ENCODE measurements around the gene LRP3. TPM values are rescaled to one million over a fixed set of nuclear protein-coding genes. Genes with fewer than 3 reads are reported as not detected.

LRP3 gene
- total and polyA plus RNA-seq, 2 donors from 2014 or later = 13.9 to 23.8 TPM

- Histone ChIP-seq H3K36me3 (ENCODE audit: control insufficient read depth in 2 of 3, insufficient read depth in 3 of 3, low read length in 3 of 3) (no peaks in the 10 kb centered on the region), H3K27ac (ENCODE audit: low read depth in 2 of 2, low read length in 2 of 2) (no peak overlapping the region), H3K4me1 (ENCODE audit: control insufficient read depth in 2 of 3, insufficient read depth in 2 of 3, low read depth in 1 of 3, low read length in 3 of 3) (peaks cover 0 to 3% (median 0%) of the 10 kb centered on the region in 3 donors), H3K27me3 (ENCODE audit: control insufficient read depth, insufficient read depth, low read length) (no peaks in the 10 kb centered on the region), H3K9ac (ENCODE audit: low read length in 3 of 3) (no peak overlapping the region), H3K9me3 (ENCODE audit: control insufficient read depth in 2 of 3, insufficient read depth in 1 of 3, low read length in 3 of 3) (no peaks in the 10 kb centered on the region), H3K4me3 (ENCODE audit: low read length in 3 of 3) (no peak overlapping the region)
- intact Hi-C loops (cut with DNase I) = no loop called here
- no peak for TF ChIP-seq CTCF (IDR thresholded peaks at IDR 0.05; ENCODE audit: borderline replicate concordance, extremely low read depth, insufficient read depth)
- DNase-seq (peak in 1 of 5 donors; percentile 23), FAIRE-seq (no peak)
Measured at GRCh38 chr19:33192010-33192409, 2.1 kb upstream of the LRP3 start.

GRCh38 chr19:33193269-33193864 is 763 bp upstream of the LRP3 start:
- H3K4me3 ChIP-seq (ENCODE audit: low read length in 3 of 3) = peak overlapping the region in 1 of 3 donors; percentile 32

GRCh38 chr19:33194532-33194885 is 379 bp downstream of the LRP3 start:
- Histone ChIP-seq H3K4me3 (ENCODE audit: low read length in 3 of 3) (peak overlapping the region in 1 of 3 donors; percentile 52), H3K27me3 (ENCODE audit: control insufficient read depth, insufficient read depth, low read length) (no peaks in the 10 kb centered on the region), H3K4me1 (ENCODE audit: control insufficient read depth in 2 of 3, insufficient read depth in 2 of 3, low read depth in 1 of 3, low read length in 3 of 3) (peaks cover 0 to 3% (median 0%) of the 10 kb centered on the region in 3 donors), H3K36me3 (ENCODE audit: control insufficient read depth in 2 of 3, insufficient read depth in 3 of 3, low read length in 3 of 3) (no peaks in the 10 kb centered on the region), H3K9me3 (ENCODE audit: control insufficient read depth in 2 of 3, insufficient read depth in 1 of 3, low read length in 3 of 3) (no peaks in the 10 kb centered on the region), H3K27ac (ENCODE audit: low read depth in 2 of 2, low read length in 2 of 2) (no peak overlapping the region), H3K9ac (ENCODE audit: low read length in 3 of 3) (no peak overlapping the region)
- TF ChIP-seq CTCF (IDR thresholded peaks at IDR 0.05; ENCODE audit: borderline replicate concordance, extremely low read depth, insufficient read depth) = no peak
- FAIRE-seq = no peak
- intact Hi-C loops (cut with DNase I) = no loop called here
- peak in 2 of 5 donors; percentile 31 to 62 for DNase-seq

More at GRCh38 chr19:33193269-33193864, 763 bp upstream of the LRP3 start:
- Histone ChIP-seq H3K9me3 (ENCODE audit: control insufficient read depth in 2 of 3, insufficient read depth in 1 of 3, low read length in 3 of 3) (no peaks in the 10 kb centered on the region), H3K36me3 (ENCODE audit: control insufficient read depth in 2 of 3, insufficient read depth in 3 of 3, low read length in 3 of 3) (no peaks in the 10 kb centered on the region), H3K9ac (ENCODE audit: low read length in 3 of 3) (no peak overlapping the region), H3K4me1 (ENCODE audit: control insufficient read depth in 2 of 3, insufficient read depth in 2 of 3, low read depth in 1 of 3, low read length in 3 of 3) (peaks cover 0 to 3% (median 0%) of the 10 kb centered on the region in 3 donors), H3K27ac (ENCODE audit: low read depth in 2 of 2, low read length in 2 of 2) (no peak overlapping the region), H3K27me3 (ENCODE audit: control insufficient read depth, insufficient read depth, low read length) (no peaks in the 10 kb centered on the region)
- FAIRE-seq (no peak), DNase-seq (no peak)
- TF ChIP-seq CTCF (IDR thresholded peaks at IDR 0.05; ENCODE audit: borderline replicate concordance, extremely low read depth, insufficient read depth) = no peak
- intact Hi-C loops (cut with DNase I) = no loop called here

Measured in kidney (tissue), 14 donors.